Mesothelial cell of epicardium (in vitro differentiated cells): ENCODE results near the gene AP3S2. TPM values are rescaled to one million over a fixed set of nuclear protein-coding genes. Genes with fewer than 3 reads are reported as not detected.

ENCODE experiments used
- DNase-seq, 2 experiments: peaks; one replicate each; pipeline ENCODE4 v3.0.0; 2021; ENCODE audit warnings: low spot score in 2 of 2; ENCODE audit not compliant: unreplicated experiment in 2 of 2
- H3K27ac Mint-ChIP-seq: 2 replicates; pipeline ENCODE4 v1.8.0; 2021; ENCODE audit warnings: mixed read lengths
- H3K27me3 Mint-ChIP-seq: 2 replicates; pipeline ENCODE4 v1.8.0; 2021; ENCODE audit warnings: low read depth, mixed read lengths
- H3K36me3 Mint-ChIP-seq: 2 replicates; pipeline ENCODE4 v1.8.0; 2021; ENCODE audit warnings: mixed read lengths
- H3K4me1 Mint-ChIP-seq: 2 replicates; pipeline ENCODE4 v1.8.0; 2021; ENCODE audit warnings: mixed read lengths
- H3K4me3 Mint-ChIP-seq: 2 replicates; pipeline ENCODE4 v1.8.0; 2021; ENCODE audit warnings: mild to moderate bottlenecking, moderate library complexity, mixed read lengths
- H3K9me3 Mint-ChIP-seq: 2 replicates; pipeline ENCODE4 v1.8.0; 2021; ENCODE audit warnings: mixed read lengths
- total RNA-seq: library from RNA; stranded (reverse); gene quantifications from 3 replicates; pipeline ENCODE4 v1.2.1, GENCODE V29; 2021
- TF ChIP-seq, protein P1 (sequence below): fragments of 200-600 bp; sonication (generic); IDR thresholded peaks from one replicate; pipeline ENCODE4 v1.5.0; 2021; ENCODE audit warnings: antibody characterized with exemption; ENCODE audit not compliant: unreplicated experiment

AP3S2 gene
- total RNA-seq, 1 donor from 2014 or later, result 28.3 TPM

- Mint-ChIP-seq H3K27ac (no peak overlapping the region), H3K27me3 (no peaks in the 10 kb centered on the region), H3K4me3 (no peak overlapping the region), H3K9me3 (no peaks in the 10 kb centered on the region), H3K4me1 (peaks cover 13% of the 10 kb centered on the region), H3K36me3 (peaks cover 15% of the 10 kb centered on the region)
- no peak for DNase-seq
- TF ChIP-seq, protein P1, sequence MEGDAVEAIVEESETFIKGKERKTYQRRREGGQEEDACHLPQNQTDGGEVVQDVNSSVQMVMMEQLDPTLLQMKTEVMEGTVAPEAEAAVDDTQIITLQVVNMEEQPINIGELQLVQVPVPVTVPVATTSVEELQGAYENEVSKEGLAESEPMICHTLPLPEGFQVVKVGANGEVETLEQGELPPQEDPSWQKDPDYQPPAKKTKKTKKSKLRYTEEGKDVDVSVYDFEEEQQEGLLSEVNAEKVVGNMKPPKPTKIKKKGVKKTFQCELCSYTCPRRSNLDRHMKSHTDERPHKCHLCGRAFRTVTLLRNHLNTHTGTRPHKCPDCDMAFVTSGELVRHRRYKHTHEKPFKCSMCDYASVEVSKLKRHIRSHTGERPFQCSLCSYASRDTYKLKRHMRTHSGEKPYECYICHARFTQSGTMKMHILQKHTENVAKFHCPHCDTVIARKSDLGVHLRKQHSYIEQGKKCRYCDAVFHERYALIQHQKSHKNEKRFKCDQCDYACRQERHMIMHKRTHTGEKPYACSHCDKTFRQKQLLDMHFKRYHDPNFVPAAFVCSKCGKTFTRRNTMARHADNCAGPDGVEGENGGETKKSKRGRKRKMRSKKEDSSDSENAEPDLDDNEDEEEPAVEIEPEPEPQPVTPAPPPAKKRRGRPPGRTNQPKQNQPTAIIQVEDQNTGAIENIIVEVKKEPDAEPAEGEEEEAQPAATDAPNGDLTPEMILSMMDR, result no peak
These were observed 14.4 kb upstream of the AP3S2 start for GRCh38 chr15:89908226-89908625.

DNA sequence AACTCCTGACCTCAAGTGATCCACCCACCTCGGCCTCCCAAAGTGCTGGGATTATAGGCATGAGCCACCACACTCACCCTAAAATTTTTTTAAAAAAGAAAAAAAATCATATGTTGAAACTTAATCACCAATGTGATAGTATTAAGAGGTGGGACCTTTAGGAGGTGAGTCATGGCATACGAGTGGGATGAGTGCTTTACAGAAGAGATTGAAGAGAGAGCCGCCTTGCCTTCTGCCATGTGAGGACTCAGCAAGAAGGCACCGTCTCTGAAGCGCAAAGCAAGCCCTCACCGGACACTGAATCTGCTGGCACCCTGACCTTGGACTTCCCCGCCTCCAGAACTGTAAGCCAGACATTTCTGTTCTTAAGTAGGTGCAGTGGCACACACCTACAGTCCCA is 13.5 kb upstream of the AP3S2 start:
- Mint-ChIP-seq H3K4me3 (no peak overlapping the region), H3K9me3 (no peaks in the 10 kb centered on the region), H3K27me3 (no peaks in the 10 kb centered on the region), H3K27ac (no peak overlapping the region), H3K4me1 (peaks cover 9% of the 10 kb centered on the region), H3K36me3 (peaks cover 22% of the 10 kb centered on the region)
- no peak for DNase-seq
- TF ChIP-seq, protein P1, result no peak

- Mint-ChIP-seq H3K27me3 (no peaks in the 10 kb centered on the region), H3K4me3 (no peak overlapping the region), H3K36me3 (peaks cover 31% of the 10 kb centered on the region)
These were observed 12.1 kb upstream of the AP3S2 start for GRCh38 chr15:89905846-89906378.

DNA sequence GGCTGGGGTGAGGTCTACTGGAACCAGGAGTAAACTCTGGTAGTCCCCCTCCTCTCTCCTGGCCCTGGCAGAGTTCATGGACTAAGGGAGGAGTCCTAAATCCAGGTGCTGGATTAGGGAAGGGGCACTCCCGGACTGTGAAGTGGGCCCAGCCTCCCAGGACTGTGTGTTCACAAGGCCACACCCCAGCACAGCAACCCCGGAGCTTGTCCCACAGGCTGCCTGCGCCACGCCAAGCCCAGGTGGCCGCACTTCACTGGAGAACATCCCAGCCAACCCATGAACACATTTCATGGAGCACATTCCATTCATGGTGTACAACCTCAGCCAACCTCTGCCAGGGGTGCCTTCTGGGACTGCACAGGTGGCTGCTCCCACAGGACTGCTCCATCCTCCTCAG is 10.7 kb upstream of the AP3S2 start:
- no peak overlapping the region for H3K4me3 Mint-ChIP-seq
- no peak overlapping the region for H3K27ac Mint-ChIP-seq
- H3K27me3 Mint-ChIP-seq, result no peaks in the 10 kb centered on the region
- no peak for DNase-seq
- TF ChIP-seq, protein P1, result no peak
- no peaks in the 10 kb centered on the region for H3K4me1 Mint-ChIP-seq
- H3K36me3 Mint-ChIP-seq, result peaks cover 32% of the 10 kb centered on the region
- no peaks in the 10 kb centered on the region for H3K9me3 Mint-ChIP-seq

More at GRCh38 chr15:89905846-89906378, 12.1 kb upstream of the AP3S2 start:
- DNase-seq, result no peak
- no peak overlapping the region for H3K27ac Mint-ChIP-seq
- H3K9me3 Mint-ChIP-seq, result no peaks in the 10 kb centered on the region
- TF ChIP-seq, protein P1, result no peak
- H3K4me1 Mint-ChIP-seq, result no peaks in the 10 kb centered on the region

GRCh38 chr15:89903858-89904130 is 10.0 kb upstream of the AP3S2 start:
- Mint-ChIP-seq H3K9me3 (no peaks in the 10 kb centered on the region), H3K4me3 (no peak overlapping the region), H3K27ac (no peak overlapping the region), H3K36me3 (peaks cover 32% of the 10 kb centered on the region), H3K27me3 (no peaks in the 10 kb centered on the region), H3K4me1 (no peaks in the 10 kb centered on the region)
- DNase-seq, result no peak
- TF ChIP-seq, protein P1, result no peak
